Peyer's patch (tissue), 4 donors: ENCODE measurements around the gene PKP1. TPM values are rescaled to one million over a fixed set of nuclear protein-coding genes. Genes with fewer than 3 reads are reported as not detected.

Source experiments
- DNase-seq, 3 donors: peaks; one replicate each; pipeline ENCODE4 v3.0.0-alpha.2; 2017 to 2019
- H3K27ac ChIP-seq, 4 donors: fragments of 200-600 bp; sonication (generic); one replicate each; pipeline ENCODE4 v1.5.1; 2016 to 2019
- H3K27me3 ChIP-seq, 2 donors: fragments of 200-600 bp; sonication (generic); one replicate each; pipeline ENCODE4 v1.5.1; 2019
- H3K36me3 ChIP-seq, 3 donors: fragments of 200-600 bp; sonication (generic); one replicate each; pipeline ENCODE4 v1.5.1; 2016 to 2019
- H3K4me1 ChIP-seq, 4 donors: fragments of 200-600 bp; sonication (generic); one replicate each; pipeline ENCODE4 v1.5.1; 2016 to 2019
- H3K4me3 ChIP-seq, 4 donors: fragments of 200-600 bp; sonication (generic); 1 replicate in 3 of 4; 2 replicates in 1 of 4; pipeline ENCODE4 v1.5.1; 2016 to 2019; ENCODE audit warnings: mild to moderate bottlenecking in 1 of 4
- H3K9me3 ChIP-seq, 4 donors: fragments of 200-600 bp; sonication (generic); one replicate each; pipeline ENCODE4 v1.5.1; 2016 to 2019; ENCODE audit warnings: mild to moderate bottlenecking in 1 of 4
- CTCF ChIP-seq, 6 experiments: fragments of 450-650 bp in 4 of 6; fragments of 200-600 bp in 2 of 6; sonication (generic) in 1 of 6; IDR thresholded peaks; one replicate each; pipeline ENCODE4 v1.5.1; 2017 to 2019; ENCODE audit warnings: antibody characterized with exemption in 6 of 6, mild to moderate bottlenecking in 3 of 6, moderate library complexity in 1 of 6
- POLR2A ChIP-seq, 2 donors: fragments of 450-650 bp; IDR thresholded peaks; one replicate each; pipeline ENCODE4 v1.5.1; 2017; ENCODE audit warnings: antibody characterized with exemption in 2 of 2, mild to moderate bottlenecking in 2 of 2, moderate library complexity in 2 of 2
- total RNA-seq, 4 donors: library from RNA; depleted of rRNA; stranded (reverse); fragments of >200 nt; gene quantifications; one replicate each; pipeline ENCODE4 v1.1.0, GENCODE V29; 2016

The PKP1 gene
- total RNA-seq, 4 donors from 2014 or later, result 0.54 to 11.6 (median 1.4) TPM

- no peak overlapping the region for H3K27ac ChIP-seq
- H3K4me1 ChIP-seq, result no peaks in the 10 kb centered on the region
- H3K4me3 ChIP-seq, result no peak overlapping the region
- H3K27me3 ChIP-seq, result no peaks in the 10 kb centered on the region
- TF ChIP-seq CTCF (IDR thresholded peaks at IDR 0.05) (peak in 4 of 6 experiments; percentile 57 to 84 (median 78)), POLR2A (IDR thresholded peaks at IDR 0.05) (no peak)
- DNase-seq, result peak in 2 of 3 donors; percentile 59 to 60
- no peaks in the 10 kb centered on the region for H3K9me3 ChIP-seq
- no peaks in the 10 kb centered on the region for H3K36me3 ChIP-seq
These were observed 78.6 kb downstream of the PKP1 start for GRCh38 chr1:201361652-201362504.

- Histone ChIP-seq H3K36me3 (no peaks in the 10 kb centered on the region), H3K9me3 (no peaks in the 10 kb centered on the region), H3K4me1 (no peaks in the 10 kb centered on the region), H3K4me3 (no peak overlapping the region), H3K27me3 (no peaks in the 10 kb centered on the region), H3K27ac (no peak overlapping the region)
- DNase-seq, result peak in 1 of 3 donors; percentile 34
- TF ChIP-seq POLR2A (IDR thresholded peaks at IDR 0.05) (no peak), CTCF (IDR thresholded peaks at IDR 0.05) (no peak)
These were observed 79.6 kb downstream of the PKP1 start for GRCh38 chr1:201362906-201363305.

- peak in 1 of 3 donors; percentile 9 for DNase-seq
- TF ChIP-seq POLR2A (IDR thresholded peaks at IDR 0.05) (no peak), CTCF (IDR thresholded peaks at IDR 0.05) (no peak)
These were observed 80.2 kb downstream of the PKP1 start for GRCh38 chr1:201363467-201363866.

GRCh38 chr1:201364808-201365105 lies 81.5 kb downstream of the PKP1 start:
- no peak overlapping the region for H3K4me3 ChIP-seq

More at GRCh38 chr1:201363467-201363866, 80.2 kb downstream of the PKP1 start:
- no peaks in the 10 kb centered on the region for H3K9me3 ChIP-seq
- no peaks in the 10 kb centered on the region for H3K36me3 ChIP-seq
- H3K27me3 ChIP-seq, result no peaks in the 10 kb centered on the region
- no peak overlapping the region for H3K4me3 ChIP-seq
- no peak overlapping the region for H3K27ac ChIP-seq
- H3K4me1 ChIP-seq, result no peaks in the 10 kb centered on the region

GRCh38 chr1:201365251-201365650 lies 81.9 kb downstream of the PKP1 start:
- no peak overlapping the region for H3K4me3 ChIP-seq
- DNase-seq, result peak in 1 of 3 donors; percentile 19

More at GRCh38 chr1:201364808-201365105, 81.5 kb downstream of the PKP1 start:
- Histone ChIP-seq H3K4me1 (no peaks in the 10 kb centered on the region), H3K9me3 (no peaks in the 10 kb centered on the region), H3K27me3 (no peaks in the 10 kb centered on the region), H3K27ac (no peak overlapping the region), H3K36me3 (no peaks in the 10 kb centered on the region)
- TF ChIP-seq CTCF (IDR thresholded peaks at IDR 0.05) (no peak), POLR2A (IDR thresholded peaks at IDR 0.05) (no peak)
- peak in 1 of 3 donors; percentile 31 for DNase-seq

More at GRCh38 chr1:201365251-201365650, 81.9 kb downstream of the PKP1 start:
- no peaks in the 10 kb centered on the region for H3K27me3 ChIP-seq
- no peak overlapping the region for H3K27ac ChIP-seq
- H3K4me1 ChIP-seq, result no peaks in the 10 kb centered on the region
- H3K36me3 ChIP-seq, result no peaks in the 10 kb centered on the region
- TF ChIP-seq POLR2A (IDR thresholded peaks at IDR 0.05) (no peak), CTCF (IDR thresholded peaks at IDR 0.05) (no peak)
- no peaks in the 10 kb centered on the region for H3K9me3 ChIP-seq
